Measurements from ENCODE around the gene PARP12.

The PARP12 gene

GRCh38 chr7:140058517-140058916, 4.2 kb downstream of the PARP12 start:
- no peak for DNase-seq

- no peak for DNase-seq
These were observed 5.6 kb downstream of the PARP12 start for GRCh38 chr7:140057143-140057535.

GRCh38 chr7:140056431-140057142, 6.2 kb downstream of the PARP12 start:
- DNase-seq = no peak

- DNase-seq = no peak
These were observed 6.9 kb downstream of the PARP12 start for GRCh38 chr7:140055833-140056232.

- DNase-seq = no peak
These were observed 8.0 kb downstream of the PARP12 start for GRCh38 chr7:140054751-140055150.

GRCh38 chr7:140053812-140054539, 8.8 kb downstream of the PARP12 start:
- DNase-seq = no peak

- no peak for DNase-seq
These were observed 10.9 kb downstream of the PARP12 start for GRCh38 chr7:140051820-140052219.

- DNase-seq = no peak
These were observed 12.7 kb downstream of the PARP12 start for GRCh38 chr7:140050100-140050499.

GRCh38 chr7:140049339-140050024, 13.3 kb downstream of the PARP12 start:
- no peak for DNase-seq

GRCh38 chr7:140048989-140049338, 13.8 kb downstream of the PARP12 start:
- no peak for DNase-seq

- DNase-seq = no peak
These were observed 14.6 kb downstream of the PARP12 start for GRCh38 chr7:140048138-140048537.

- DNase-seq = no peak
These were observed 15.6 kb downstream of the PARP12 start for GRCh38 chr7:140047197-140047596.

GRCh38 chr7:140045697-140046096, 17.1 kb downstream of the PARP12 start:
- no peak for DNase-seq

- DNase-seq = no peak
These were observed 18.5 kb downstream of the PARP12 start for GRCh38 chr7:140044251-140044650.

- no peak for DNase-seq
These were observed 20.4 kb downstream of the PARP12 start for GRCh38 chr7:140042386-140042670.

- no peak for DNase-seq
These were observed 20.9 kb downstream of the PARP12 start for GRCh38 chr7:140041659-140042385.

- DNase-seq = no peak
These were observed 22.9 kb downstream of the PARP12 start for GRCh38 chr7:140039896-140040295.

GRCh38 chr7:140039066-140039465, 23.7 kb downstream of the PARP12 start:
- DNase-seq = no peak

GRCh38 chr7:140036224-140036962, 26.4 kb downstream of the PARP12 start:
- DNase-seq = no peak

- DNase-seq = no peak
These were observed 27.1 kb downstream of the PARP12 start for GRCh38 chr7:140035400-140036223.

GRCh38 chr7:140034421-140034820, 28.3 kb downstream of the PARP12 start:
- no peak for DNase-seq

GRCh38 chr7:140033779-140034363, 28.9 kb downstream of the PARP12 start:
- DNase-seq = no peak
